Measurements from ENCODE around the gene PPIG.

The PPIG gene

DNA sequence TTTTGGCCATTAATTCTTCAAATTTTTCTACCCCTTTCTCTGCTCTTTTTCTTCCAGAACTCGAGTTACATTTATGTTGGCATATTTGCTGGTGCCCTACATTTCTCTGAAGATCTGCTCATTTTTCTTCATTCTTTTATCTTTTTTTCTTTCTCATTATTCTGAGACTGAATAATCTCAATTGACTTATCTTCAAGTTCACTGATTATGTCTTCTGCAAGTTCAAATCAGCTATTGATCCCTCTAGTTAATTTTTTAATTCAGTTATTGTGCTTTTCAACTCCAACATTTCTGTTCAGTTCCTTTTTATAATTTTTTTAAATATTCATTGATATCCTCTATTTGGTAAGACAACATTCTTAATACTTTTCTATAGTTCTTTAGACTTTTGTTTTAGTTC, 106.8 kb downstream of the PPIG start:
- Histone ChIP-seq H3K4me3 (ENCODE audit: low read depth in 1 of 2, low read length in 2 of 2) (no peak overlapping the region), H3K4me2 (ENCODE audit: insufficient read depth, low read length) (no peak overlapping the region), H4K20me1 (ENCODE audit: insufficient read depth, low read length) (no peaks in the 10 kb centered on the region), H3K9ac (ENCODE audit: low read depth, low read length) (no peak overlapping the region), H3K27ac (ENCODE audit: low read length) (no peak overlapping the region), H3K36me3 (ENCODE audit: insufficient read depth, low read length) (no peaks in the 10 kb centered on the region), H3K79me2 (ENCODE audit: insufficient read depth, low read length) (no peaks in the 10 kb centered on the region), H3K9me3 (ENCODE audit: insufficient read depth, low read length, severe bottlenecking) (no peaks in the 10 kb centered on the region), H2AFZ (ENCODE audit: low read depth, low read length) (no peak overlapping the region), H3K27me3 (ENCODE audit: insufficient read depth, low read length, poor library complexity) (no peaks in the 10 kb centered on the region), H3K4me1 (ENCODE audit: insufficient read depth, low read length) (peaks cover 22% of the 10 kb centered on the region)
- no peak for DNase-seq
- no peak for ATAC-seq (ENCODE audit: insufficient read depth, low read depth)
- TF ChIP-seq, protein P1, sequence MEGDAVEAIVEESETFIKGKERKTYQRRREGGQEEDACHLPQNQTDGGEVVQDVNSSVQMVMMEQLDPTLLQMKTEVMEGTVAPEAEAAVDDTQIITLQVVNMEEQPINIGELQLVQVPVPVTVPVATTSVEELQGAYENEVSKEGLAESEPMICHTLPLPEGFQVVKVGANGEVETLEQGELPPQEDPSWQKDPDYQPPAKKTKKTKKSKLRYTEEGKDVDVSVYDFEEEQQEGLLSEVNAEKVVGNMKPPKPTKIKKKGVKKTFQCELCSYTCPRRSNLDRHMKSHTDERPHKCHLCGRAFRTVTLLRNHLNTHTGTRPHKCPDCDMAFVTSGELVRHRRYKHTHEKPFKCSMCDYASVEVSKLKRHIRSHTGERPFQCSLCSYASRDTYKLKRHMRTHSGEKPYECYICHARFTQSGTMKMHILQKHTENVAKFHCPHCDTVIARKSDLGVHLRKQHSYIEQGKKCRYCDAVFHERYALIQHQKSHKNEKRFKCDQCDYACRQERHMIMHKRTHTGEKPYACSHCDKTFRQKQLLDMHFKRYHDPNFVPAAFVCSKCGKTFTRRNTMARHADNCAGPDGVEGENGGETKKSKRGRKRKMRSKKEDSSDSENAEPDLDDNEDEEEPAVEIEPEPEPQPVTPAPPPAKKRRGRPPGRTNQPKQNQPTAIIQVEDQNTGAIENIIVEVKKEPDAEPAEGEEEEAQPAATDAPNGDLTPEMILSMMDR (IDR thresholded peaks at IDR 0.05; ENCODE audit: borderline replicate concordance, extremely low read depth, low read length, poor library complexity, severe bottlenecking), result no peak
- no peak for TF ChIP-seq EZH2 (IDR thresholded peaks at IDR 0.05; ENCODE audit: borderline replicate concordance, low read depth, low read length, severe bottlenecking)
